Vagina (tissue), 2 donors: Measurements from ENCODE around the gene PRKCE.

ENCODE experiments used
- CTCF ChIP-seq, 3 experiments: fragments of 450-650 bp in 2 of 3; fragments of 200-600 bp in 1 of 3; sonication (generic) in 1 of 3; IDR thresholded peaks; one replicate each; pipeline ENCODE4 v1.5.1; 2017 to 2019; ENCODE audit warnings: antibody characterized with exemption in 3 of 3, mild to moderate bottlenecking in 2 of 3, moderate library complexity in 2 of 3
- POLR2AphosphoS5 ChIP-seq, 2 donors: sonication (generic); formaldehyde crosslinking; IDR thresholded peaks; one replicate each; pipeline ENCODE4 v1.9.0; 2017; ENCODE audit warnings: antibody characterized with exemption in 2 of 2, mild to moderate bottlenecking in 2 of 2, low read depth in 1 of 2; ENCODE audit not compliant: insufficient read depth in 1 of 2

- no peak for TF ChIP-seq CTCF (IDR thresholded peaks at IDR 0.05)
- TF ChIP-seq POLR2AphosphoS5 (IDR thresholded peaks at IDR 0.05; ENCODE audit: insufficient read depth in 1 of 2, low read depth in 1 of 2), result no peak
Measured at GRCh38 chr2:45840481-45840880, 189.0 kb downstream of the PRKCE start.
